DMS153 treated with DMSO at 0.1 percent for 48 hours (cell line): Measurements from ENCODE around the gene FXN.
"Not testable (repeated sequence)": the region's sequence is repeated elsewhere in the genome, so short reads cannot be mapped to it uniquely, and the experiment has no call there.

Experiments used
- DNase-seq: peaks from one replicate; lab custom pipeline; 2025; ENCODE audit not compliant: unreplicated experiment; lab: John Stamatoyannopoulos, UW

Gene FXN

DNA sequence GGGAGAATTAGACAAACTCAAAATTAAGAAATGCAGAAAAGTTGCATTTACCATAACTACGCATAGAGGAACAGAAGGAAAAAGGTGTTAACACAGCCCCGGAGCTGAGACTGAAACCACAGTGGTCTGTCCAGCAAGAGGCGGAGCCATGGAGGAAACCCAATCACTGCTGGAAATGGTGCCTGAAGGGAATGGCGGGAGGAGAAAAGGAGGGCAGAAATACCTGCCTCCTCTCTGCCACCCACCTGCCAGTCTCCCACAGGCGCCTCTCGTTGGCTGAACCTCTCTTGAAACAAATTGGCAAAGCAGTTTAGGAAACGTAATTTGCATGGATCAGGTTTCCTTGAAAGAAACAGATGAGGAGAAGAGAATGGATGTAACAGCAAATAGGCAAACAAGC is 11.9 kb upstream of the FXN start:
- no peak for DNase-seq

DNA sequence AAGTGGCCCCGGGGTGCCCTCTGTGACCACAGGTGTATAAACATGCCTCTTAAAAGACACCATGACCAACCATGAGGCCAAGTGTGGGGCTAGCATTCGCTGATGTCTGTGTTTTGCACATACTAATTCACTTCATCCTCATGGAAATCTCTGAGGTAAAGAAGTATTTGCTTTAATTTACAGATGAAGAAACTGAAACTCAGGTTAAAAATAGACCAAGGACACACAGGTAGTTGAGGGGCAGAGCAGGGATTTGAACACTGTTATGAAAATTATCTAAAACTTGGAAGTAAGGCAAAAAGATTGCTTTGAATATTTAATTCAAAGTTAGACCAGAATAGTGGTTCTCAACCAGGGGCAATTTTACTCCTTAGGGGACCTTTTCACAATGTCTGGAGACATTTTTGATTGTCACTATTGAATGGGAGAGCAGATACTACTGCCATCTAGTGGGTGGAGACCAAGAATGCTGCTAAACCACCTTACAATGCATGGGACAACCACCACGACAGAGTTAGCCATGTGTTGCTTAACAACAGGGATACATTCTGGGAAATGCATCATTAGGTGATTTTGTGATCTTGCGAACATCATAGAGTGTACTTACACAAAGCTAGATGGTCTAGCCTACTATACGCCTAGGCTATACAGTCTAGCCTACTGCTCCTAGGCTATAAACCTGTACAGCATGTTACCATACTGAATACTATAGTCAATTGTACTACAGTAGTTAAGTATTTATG is 8.0 kb upstream of the FXN start:
- DNase-seq: peak; percentile 84

DNA sequence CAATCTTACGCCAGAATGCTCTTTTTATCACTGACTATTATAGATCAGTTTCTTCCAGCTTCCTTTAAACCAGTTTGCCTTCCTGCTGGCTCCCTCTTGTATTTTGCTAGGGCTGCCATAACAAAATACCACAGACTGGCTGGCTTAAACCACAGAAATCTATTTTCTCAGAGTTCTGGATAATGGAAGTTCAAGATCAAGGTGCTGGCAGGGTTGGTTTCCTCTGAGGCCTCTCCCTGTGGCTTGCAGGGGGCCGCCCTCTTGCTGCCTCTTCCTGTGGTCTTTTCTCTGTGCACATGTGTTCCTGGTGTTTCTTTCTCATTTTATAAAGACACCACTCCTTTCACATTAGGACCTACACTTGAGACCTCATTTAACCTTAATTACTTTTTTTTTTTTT is 6.8 kb upstream of the FXN start:
- DNase-seq: no peak

DNA sequence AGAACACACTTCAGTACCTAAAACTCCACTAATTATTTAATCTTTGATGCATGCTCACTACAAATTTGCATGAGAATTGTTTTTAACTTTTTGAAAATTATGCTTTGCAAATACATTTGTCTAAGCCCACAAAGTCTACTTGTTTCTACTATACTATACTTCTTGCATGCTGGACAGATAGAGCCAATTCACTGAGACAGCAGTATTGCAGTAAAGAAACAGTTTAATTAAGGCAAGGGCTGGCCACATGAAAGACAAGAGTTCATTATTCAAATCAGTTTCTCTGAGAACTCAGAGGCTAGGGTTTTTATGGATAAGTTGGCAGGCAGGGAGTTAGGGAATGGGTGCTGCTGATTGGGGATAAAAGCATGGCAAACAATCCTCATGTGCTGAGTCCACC is 6.0 kb upstream of the FXN start:
- no peak for DNase-seq

DNA sequence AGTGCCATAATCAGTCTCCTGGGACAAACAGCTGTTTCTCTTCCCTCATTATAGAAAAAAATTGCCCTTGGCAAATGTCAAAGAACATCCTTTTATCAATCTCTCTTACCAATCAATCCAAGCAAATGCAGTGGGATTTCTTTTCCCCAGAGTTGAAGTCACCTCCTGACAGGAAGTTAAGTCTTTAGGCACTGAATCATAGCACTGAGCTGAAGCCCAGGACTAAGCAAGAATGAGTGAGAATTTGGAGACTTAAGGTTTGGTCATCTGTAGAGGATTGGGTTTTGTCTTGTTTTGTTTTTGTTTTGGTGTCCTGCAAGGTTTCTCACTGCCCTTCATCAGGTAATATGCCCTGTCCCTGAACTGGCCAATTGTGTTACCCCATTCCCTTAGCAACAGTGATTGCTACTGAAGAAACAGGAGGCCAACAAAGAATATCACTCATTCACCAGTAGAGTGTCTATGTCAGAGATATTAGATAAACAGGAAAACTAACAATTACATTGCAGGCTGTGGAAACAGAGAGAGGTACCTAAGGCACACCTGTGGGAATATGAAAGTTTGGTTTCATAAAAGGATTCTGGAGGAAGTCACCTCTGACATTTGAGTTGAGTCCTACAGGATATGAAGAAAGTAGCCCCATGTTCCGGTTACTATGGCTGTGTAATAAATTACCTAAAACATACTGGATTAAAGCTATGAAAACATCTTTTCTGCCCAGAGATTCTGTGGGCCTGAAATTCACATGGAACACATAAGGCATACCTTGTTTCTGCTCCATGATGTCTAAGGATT is 4.5 kb upstream of the FXN start:
- DNase-seq: no peak

DNA sequence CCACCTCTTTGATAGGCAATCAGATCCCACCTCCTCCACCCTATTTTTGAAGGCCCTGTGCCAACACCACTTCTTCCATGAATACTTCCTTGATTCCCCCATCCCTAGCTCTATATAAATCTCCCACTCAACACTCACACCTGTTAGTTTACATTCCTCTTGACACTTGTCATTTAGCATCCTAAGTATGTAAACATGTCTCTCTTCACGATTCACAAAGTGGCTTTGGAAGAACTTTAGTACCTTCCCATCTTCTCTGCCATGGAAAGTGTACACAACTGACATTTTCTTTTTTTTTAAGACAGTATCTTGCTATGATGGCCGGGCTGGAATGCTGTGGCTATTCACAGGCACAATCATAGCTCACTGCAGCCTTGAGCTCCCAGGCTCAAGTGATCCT is 1.5 kb upstream of the FXN start:
- DNase-seq: no peak

DNA sequence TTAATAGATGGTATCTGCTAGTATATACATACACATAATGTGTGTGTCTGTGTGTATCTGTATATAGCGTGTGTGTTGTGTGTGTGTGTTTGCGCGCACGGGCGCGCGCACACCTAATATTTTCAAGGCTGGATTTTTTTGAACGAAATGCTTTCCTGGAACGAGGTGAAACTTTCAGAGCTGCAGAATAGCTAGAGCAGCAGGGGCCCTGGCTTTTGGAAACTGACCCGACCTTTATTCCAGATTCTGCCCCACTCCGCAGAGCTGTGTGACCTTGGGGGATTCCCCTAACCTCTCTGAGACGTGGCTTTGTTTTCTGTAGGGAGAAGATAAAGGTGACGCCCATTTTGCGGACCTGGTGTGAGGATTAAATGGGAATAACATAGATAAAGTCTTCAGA is 757 bp downstream of the FXN start:
- no peak for DNase-seq

DNA sequence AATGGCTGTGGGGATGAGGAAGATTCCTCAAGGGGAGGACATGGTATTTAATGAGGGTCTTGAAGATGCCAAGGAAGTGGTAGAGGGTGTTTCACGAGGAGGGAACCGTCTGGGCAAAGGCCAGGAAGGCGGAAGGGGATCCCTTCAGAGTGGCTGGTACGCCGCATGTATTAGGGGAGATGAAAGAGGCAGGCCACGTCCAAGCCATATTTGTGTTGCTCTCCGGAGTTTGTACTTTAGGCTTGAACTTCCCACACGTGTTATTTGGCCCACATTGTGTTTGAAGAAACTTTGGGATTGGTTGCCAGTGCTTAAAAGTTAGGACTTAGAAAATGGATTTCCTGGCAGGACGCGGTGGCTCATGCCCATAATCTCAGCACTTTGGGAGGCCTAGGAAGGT is 1.2 kb downstream of the FXN start:
- no peak for DNase-seq

DNA sequence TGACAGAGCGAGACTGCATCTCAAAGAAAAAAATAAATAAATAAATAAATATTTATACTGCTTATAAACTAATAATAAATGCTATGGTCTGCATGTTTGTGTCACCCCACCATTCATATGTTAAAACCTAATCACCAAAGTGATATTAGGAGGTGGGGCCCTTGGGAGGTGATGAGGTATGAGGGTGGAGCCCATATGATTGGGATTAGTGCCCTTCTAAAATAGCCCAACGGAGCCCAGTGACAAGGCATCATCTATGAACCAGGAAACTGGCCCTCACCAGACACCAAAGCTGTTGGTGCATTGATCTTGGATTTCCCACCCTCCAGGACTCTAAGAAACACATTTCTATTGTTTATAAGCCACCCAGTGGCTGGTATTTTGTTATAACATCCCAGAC is 5.1 kb downstream of the FXN start:
- no peak for DNase-seq

DNA sequence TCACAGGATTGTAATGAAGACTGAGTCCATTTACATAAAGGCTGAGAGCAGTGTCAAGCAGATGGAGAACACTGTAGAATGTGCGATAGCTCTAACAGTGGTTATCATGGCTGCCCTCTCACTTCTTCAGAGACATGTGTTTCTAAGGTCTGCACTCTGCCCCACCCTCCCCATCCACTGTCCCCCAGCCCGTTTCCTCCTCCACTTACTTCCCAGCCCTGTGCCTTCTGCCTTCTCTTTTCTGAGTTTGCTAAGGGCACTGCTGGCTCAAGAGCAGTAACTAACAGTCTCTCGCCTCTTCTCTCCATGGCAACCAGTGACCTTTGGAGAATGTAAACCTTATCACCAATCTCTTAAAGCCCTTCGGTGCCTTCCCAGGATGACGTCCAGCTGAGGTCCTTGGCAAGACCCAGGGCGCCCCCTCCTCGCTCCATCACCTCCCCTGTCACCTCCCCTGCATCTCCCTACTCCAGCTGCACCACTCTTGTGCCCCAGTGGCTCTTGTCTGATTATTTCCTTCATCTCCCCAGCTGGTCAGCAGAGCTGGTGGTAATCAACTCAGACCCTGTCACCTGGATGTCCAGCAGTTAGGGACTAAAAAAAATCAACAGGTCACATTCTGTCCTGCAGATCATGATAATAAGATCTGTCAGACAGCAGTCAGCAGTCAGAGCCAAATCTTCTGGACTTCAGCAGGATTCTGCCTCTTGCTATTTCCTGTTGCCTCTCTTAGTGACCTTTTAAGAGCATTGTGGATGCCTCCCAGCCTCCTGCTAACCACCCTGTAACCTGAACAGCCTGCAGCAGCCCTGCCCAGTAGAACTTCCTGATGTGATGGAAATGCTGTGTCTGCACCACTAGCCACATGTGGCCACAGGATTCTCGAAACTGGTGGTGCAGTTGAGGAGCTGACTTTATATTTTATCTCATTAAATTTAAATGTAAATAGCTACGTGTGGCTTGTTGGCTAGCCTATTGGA is 9.0 kb downstream of the FXN start:
- DNase-seq: peak; percentile 15

DNA sequence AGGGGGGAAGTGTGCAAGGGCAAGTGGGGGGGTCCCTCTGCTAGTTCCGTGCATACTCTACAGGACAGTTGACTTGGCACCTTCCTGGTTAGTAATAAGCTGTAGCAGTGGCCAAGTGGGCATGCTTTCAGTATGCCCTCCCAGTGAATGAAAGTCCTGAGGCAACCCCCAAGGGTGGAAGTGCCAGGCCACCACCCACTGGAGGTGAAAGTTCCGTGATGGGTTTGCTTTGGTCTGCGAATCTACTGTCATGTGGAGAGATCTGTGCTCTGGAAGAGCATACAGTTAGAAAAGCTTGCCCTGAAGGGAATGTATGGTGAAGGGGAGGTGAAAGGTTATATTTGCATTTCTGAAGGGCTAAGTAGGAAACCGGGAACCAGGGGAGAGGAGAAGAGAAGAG is 10.3 kb downstream of the FXN start:
- no peak for DNase-seq

DNA sequence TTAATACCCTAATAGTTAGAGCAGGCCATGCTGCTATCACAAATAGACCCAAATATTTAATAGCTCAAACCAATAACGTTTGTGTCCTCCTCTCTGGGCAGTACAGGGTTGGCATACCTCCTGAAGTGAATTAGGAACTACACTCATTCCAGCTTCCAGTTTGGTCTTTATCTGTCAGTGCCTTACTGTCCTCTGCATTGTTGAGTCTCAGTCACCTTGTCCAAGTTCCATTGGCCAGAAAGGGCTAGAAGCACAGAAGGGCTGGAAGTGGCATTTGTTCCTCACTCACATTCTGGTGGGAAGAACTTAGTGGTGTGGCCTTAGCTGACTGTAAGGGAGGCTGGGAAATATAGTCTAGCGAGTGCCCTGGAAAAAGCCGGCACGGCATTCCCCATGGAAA is 11.2 kb downstream of the FXN start:
- no peak for DNase-seq

DNA sequence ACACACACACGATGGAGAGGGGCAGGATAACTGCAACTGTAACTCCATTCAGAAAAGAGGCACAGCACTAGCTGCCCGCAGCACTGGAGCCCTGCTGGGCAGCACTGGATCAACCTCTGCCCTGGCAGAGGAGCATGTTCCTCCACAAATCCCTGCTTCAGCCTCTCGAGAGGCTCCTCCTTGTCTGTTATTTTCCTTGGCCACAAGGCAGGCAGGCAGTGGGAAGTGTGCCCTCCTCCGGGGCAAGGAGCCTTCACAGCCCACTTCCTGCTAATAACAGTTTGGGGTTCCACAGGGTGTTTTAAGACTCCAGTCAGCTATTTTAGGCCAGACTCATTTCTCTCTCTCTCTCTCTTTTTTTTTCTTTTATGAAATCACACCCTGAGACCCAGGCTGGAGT is 11.8 kb downstream of the FXN start:
- DNase-seq: no peak

DNA sequence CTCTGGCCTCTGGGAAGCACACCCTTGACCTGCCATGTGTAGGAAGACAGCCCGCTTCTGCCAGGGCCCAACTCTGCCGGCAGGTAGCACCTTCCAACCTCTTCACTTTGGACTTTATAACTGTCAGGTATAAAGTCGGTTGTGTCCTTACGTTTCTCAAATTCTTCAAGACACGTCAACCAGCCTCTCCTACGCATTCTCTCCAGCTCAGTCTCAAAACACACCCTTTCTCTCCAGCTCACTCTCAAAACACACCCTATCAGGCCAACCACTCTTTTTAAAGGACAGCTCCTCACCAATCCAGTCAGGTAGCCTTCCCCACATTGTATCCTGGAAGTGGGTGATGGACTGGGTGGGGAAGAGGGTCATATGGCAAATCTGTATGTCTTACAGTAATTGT is 13.5 kb downstream of the FXN start:
- DNase-seq: no peak

DNA sequence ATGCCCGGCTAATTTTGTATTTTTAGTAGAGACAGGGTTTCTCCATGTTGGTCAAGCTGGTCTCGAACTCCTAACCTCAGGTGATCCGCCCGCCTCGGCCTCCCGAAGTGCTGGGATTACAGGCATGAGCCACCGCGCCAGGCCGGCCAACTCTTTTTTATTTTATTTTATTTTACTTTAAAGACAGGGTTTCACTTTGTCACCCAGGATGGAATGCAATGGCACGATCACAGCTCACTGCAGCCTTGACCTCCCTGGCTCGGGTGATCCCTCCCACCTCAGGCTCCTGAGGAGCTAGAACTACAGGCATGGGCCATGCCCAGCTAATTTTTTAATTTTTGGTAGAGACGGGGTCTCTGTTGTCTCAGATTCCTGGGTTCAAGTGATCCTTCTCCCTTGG is 15.4 kb downstream of the FXN start:
- not testable (repeated sequence) for DNase-seq

DNA sequence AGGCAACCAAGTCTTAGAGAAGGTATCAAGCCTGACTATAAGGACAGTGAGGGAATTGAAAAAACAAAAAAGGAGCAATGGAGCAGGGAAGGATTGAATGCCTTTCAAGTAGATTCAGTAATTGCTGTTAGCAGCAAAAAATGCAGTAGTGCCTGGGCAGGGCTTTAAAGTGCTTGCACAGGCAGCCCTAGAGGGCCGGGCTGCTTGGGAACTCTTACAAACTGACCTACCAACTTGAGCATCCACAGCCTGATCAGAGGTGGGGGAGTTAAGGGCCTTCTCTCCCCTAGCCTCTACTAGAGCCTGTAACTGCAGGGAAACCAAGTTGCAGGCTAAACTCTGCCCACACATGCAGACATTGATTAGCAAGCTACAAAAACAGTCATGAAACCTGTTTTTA is 19.4 kb downstream of the FXN start:
- DNase-seq: no peak

DNA sequence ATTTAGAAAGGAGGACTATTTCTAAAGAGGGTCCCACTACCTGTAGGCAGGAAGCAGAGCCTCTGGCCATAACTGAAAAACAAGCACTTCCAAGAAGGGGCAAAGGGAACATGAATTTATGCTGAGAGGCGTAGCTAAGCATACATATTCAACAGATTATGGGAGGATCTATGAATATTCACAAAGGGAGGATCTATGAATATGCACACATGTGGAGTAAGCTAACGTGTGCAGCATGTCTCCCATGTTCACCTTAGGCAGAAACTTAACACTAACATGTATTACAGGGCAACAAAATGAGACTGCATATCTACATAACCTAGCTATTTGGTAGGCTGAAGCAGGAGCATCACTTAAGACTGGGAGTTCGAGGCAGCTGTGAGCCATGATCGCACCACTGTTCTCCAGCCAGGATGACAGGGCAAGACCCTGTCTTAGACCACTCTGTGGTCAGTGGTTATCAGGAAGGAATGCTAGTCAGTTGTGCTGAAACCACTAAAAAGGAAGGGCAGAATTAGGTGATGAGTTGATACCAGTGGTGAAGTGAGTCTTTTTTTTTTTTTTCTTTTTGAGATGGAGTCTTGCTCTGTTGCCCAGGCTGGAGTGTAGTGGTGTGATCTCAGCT is 20.8 kb downstream of the FXN start:
- no peak for DNase-seq

DNA sequence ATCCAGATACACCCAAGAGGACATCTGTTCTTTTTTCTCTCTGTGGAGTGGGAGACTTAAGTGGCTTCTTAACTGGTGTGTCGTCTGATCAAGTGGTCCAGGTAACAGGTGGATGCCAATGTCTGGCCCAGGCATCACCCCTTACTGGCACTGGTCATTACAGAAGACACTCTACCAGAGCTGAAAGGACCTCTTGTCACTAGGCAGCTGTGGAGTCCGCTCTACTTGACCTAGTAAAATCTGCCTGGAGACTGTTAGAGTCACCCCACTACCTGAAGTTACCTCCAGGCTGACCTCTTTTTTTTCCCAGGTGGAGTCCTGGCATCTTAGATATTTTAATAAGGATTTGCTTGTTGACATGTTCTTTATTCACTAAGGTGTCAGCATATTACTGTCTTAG is 22.5 kb downstream of the FXN start:
- DNase-seq: no peak

DNA sequence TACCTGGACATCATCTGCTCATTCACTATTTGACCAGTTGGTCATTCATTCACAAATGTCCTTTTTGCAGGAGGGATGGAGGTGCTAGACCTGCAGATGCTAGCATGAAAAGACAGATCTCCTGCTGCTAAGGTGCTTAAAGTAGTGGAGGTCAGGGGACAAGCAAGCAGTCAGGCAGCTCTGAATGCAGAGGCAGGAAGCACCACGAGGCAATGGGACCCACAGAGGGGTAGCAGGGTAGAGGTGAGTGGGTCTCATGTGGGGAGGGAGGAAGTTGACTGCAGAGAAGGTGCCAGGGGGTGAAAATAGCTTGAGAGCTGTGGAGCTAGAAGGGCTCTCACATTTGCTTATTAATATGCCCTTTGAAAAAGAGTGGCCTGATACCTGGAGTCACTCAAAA is 25.2 kb downstream of the FXN start:
- DNase-seq: no peak

DNA sequence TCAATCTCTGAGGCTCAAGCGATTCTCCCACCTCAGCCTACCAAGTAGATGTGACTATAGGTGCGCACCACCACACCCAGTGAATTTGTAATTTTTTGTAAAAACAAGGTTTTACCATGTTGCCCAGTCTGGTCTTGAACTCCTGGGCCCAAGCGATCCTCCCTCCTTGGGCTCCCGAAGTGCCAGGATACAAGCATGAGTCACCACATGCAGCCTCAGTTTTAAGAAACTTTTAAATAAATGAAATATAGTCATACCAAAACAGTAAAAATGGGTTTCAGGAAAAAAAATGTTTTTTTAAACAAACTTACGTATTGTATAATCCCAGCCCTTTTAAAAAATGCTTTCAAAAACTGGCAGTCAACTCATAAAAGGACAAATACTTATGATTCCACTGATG is 26.6 kb downstream of the FXN start:
- no peak for DNase-seq

DNA sequence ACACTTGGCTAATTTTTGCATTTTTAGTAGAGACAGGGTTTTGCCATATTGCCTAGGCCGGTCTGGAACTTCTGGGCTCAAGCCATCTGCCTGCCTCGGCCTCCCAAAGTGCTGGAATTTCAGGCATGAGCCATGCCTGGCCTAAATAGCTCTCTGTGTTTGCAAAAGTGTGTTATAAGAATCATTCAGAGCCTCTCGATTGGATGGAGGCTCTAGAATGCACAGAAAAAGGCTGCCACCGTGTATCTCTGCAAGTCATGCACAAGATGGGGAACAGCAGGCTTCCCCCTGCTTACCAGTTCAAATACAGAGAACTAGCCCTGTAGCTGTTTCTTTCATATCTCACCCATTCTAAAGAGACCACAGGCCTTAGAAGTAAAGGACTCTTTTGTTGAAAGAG is 28.3 kb downstream of the FXN start:
- no peak for DNase-seq
